WTC11 (cell line): ENCODE measurements around the gene SMOC1. TPM values are rescaled to one million over a fixed set of nuclear protein-coding genes. Genes with fewer than 3 reads are reported as not detected.

Source experiments
- ATAC-seq: fragments of 200-7000 bp; cut with Tn5 transposase; 2 replicates; pipeline ENCODE4 v1.10.0; 2021; ENCODE audit warnings: mild to moderate bottlenecking, moderate library complexity
- CTCF ChIA-PET: fragments of 300-600 bp; sonication (Branson Sonifier 250); formaldehyde crosslinking; loops from one replicate; lab custom pipeline; 2021; ENCODE audit warnings: antibody characterized with exemption; lab: Charles Lee
- POLR2A ChIA-PET: fragments of 350-600 bp; sonication (Branson Sonifier 250); formaldehyde crosslinking; loops from one replicate; lab custom pipeline; 2021; ENCODE audit warnings: antibody characterized with exemption; lab: Charles Lee
- DNase-seq: peaks from one replicate; pipeline ENCODE4 v3.0.0; 2021; ENCODE audit warnings: low spot score
- H3K27ac Mint-ChIP-seq: 2 replicates; pipeline ENCODE4 v1.8.0; 2021; ENCODE audit warnings: mixed read lengths
- H3K27me3 Mint-ChIP-seq: 2 replicates; pipeline ENCODE4 v1.8.0; 2021; ENCODE audit warnings: low read depth, mild to moderate bottlenecking, moderate library complexity, mixed read lengths
- H3K36me3 Mint-ChIP-seq: 2 replicates; pipeline ENCODE4 v1.8.0; 2021; ENCODE audit warnings: mixed read lengths
- H3K4me1 Mint-ChIP-seq: 2 replicates; pipeline ENCODE4 v1.8.0; 2022; ENCODE audit warnings: mixed read lengths
- H3K4me3 Mint-ChIP-seq: 2 replicates; pipeline ENCODE4 v1.8.0; 2021; ENCODE audit warnings: mild to moderate bottlenecking, moderate library complexity, mixed read lengths
- H3K9me3 Mint-ChIP-seq: 2 replicates; pipeline ENCODE4 v1.8.0; 2021; ENCODE audit warnings: mixed read lengths
- CTCF ChIP-seq: fragments of 200-600 bp; IDR thresholded peaks from 2 replicates; pipeline ENCODE4 v1.8.0; 2022; ENCODE audit warnings: antibody characterized with exemption
- E2F4 ChIP-seq: sonication (generic); formaldehyde crosslinking; IDR thresholded peaks from 2 replicates; pipeline ENCODE4 v1.8.1; 2022; ENCODE audit warnings: low read depth, mild to moderate bottlenecking, moderate library complexity, missing genetic modification reagents, borderline replicate concordance
- E2F5 ChIP-seq: sonication (generic); formaldehyde crosslinking; IDR thresholded peaks from 2 replicates; pipeline ENCODE4 v1.8.1; 2022; ENCODE audit warnings: mild to moderate bottlenecking, moderate library complexity, missing genetic modification reagents
- ESRRA ChIP-seq: sonication (generic); formaldehyde crosslinking; IDR thresholded peaks from 2 replicates; pipeline ENCODE4 v1.8.1; 2022; ENCODE audit warnings: mild to moderate bottlenecking, missing genetic modification reagents, borderline replicate concordance
- FOXK1 ChIP-seq: sonication (generic); formaldehyde crosslinking; IDR thresholded peaks from 2 replicates; pipeline ENCODE4 v1.8.0; 2022; ENCODE audit warnings: mild to moderate bottlenecking, moderate library complexity, missing genetic modification reagents
- GRHL2 ChIP-seq: fragments of 250-450 bp; sonication (Bioruptor Pico); IDR thresholded peaks from 2 replicates; pipeline ENCODE4 v1.8.0; 2022; ENCODE audit warnings: mild to moderate bottlenecking, moderate library complexity; ENCODE audit not compliant: insufficient replicate concordance, severe bottlenecking
- PRDM15 ChIP-seq: sonication (generic); formaldehyde crosslinking; IDR thresholded peaks from 2 replicates; pipeline ENCODE4 v1.8.0; 2022; ENCODE audit warnings: missing genetic modification reagents
- PRRX2 ChIP-seq: fragments of 250-450 bp; sonication (Bioruptor Pico); IDR thresholded peaks from 2 replicates; pipeline ENCODE4 v1.8.0; 2021; ENCODE audit warnings: mild to moderate bottlenecking
- TEAD1 ChIP-seq: sonication (generic); formaldehyde crosslinking; IDR thresholded peaks from 2 replicates; pipeline ENCODE4 v1.8.0; 2022; ENCODE audit warnings: mild to moderate bottlenecking, missing genetic modification reagents
- ZNF121 ChIP-seq: sonication (generic); formaldehyde crosslinking; IDR thresholded peaks from 2 replicates; pipeline ENCODE4 v1.8.0; 2023; ENCODE audit warnings: missing genetic modification reagents
- ZNF138 ChIP-seq: sonication (generic); formaldehyde crosslinking; conservative IDR thresholded peaks from 2 replicates; pipeline ENCODE4 v1.8.1; 2022; ENCODE audit warnings: mild to moderate bottlenecking, moderate library complexity, missing genetic modification reagents
- ZNF219 ChIP-seq: sonication (generic); formaldehyde crosslinking; IDR thresholded peaks from 2 replicates; pipeline ENCODE4 v1.8.0; 2023; ENCODE audit warnings: missing genetic modification reagents, mild to moderate bottlenecking, borderline replicate concordance
- ZNF232 ChIP-seq: sonication (generic); formaldehyde crosslinking; IDR thresholded peaks from 2 replicates; pipeline ENCODE4 v1.8.0; 2022; ENCODE audit warnings: mild to moderate bottlenecking, missing genetic modification reagents
- total RNA-seq: library from RNA; stranded (reverse); gene quantifications from 3 replicates; pipeline ENCODE4 v1.2.3, GENCODE V29; 2021
- TF ChIP-seq, protein P1 (sequence below): sonication (generic); formaldehyde crosslinking; IDR thresholded peaks from 2 replicates; pipeline ENCODE4 v1.8.1; 2023; ENCODE audit warnings: mild to moderate bottlenecking, missing genetic modification reagents
- TF ChIP-seq, protein P2 (sequence below): sonication (generic); formaldehyde crosslinking; IDR thresholded peaks from 2 replicates; pipeline ENCODE4 v1.8.0; 2022; ENCODE audit warnings: mild to moderate bottlenecking, missing genetic modification reagents

SMOC1 gene
- total RNA-seq, 1 experiment from 2014 or later = 1.1 TPM

- TF ChIP-seq CTCF = peak; percentile 61; the same call in 1 of the 2 replicates
- peak; percentile 53; the same call in 1 of the 2 replicates for TF ChIP-seq ZNF232 (CRISPR knock-in tag)
- TF ChIP-seq, all 79 proteins: peak for 11
Observed at GRCh38 chr14:70045844-70046535, 166.8 kb downstream of the SMOC1 start (continued).

GRCh38 chr14:70047598-70048312 is 168.5 kb downstream of the SMOC1 start:
- Mint-ChIP-seq H3K4me1 (no peaks in the 10 kb centered on the region), H3K4me3 (no peak overlapping the region), H3K36me3 (no peaks in the 10 kb centered on the region), H3K27ac (no peak overlapping the region), H3K27me3 (peaks cover 8% of the 10 kb centered on the region), H3K9me3 (no peaks in the 10 kb centered on the region)
- DNase-seq (no peak), ATAC-seq (no peak)
- TF ChIP-seq ESRRA (CRISPR knock-in tag) (no peak), TEAD1 (CRISPR knock-in tag) (no peak)
- ChIA-PET CTCF (interaction anchor here (0.6 to 5.1 kb wide), 5 partner anchors 20 to 164 kb away, joined by 3 to 49 read pairs (median 4); no protein-coding TSS in a partner anchor), POLR2A (no interaction called here)

- H3K4me3 Mint-ChIP-seq = no peak overlapping the region
- ATAC-seq (no peak), DNase-seq (no peak)
- H3K36me3 Mint-ChIP-seq = no peaks in the 10 kb centered on the region
- H3K27me3 Mint-ChIP-seq = peaks cover 8% of the 10 kb centered on the region
- H3K4me1 Mint-ChIP-seq = no peaks in the 10 kb centered on the region
- no peak overlapping the region for H3K27ac Mint-ChIP-seq
- POLR2A ChIA-PET = no interaction called here
- no peaks in the 10 kb centered on the region for H3K9me3 Mint-ChIP-seq
- CTCF ChIA-PET = interaction anchor here (1.1 to 5.1 kb wide), 2 partner anchors 25 to 39 kb away, joined by 3 to 49 read pairs; no protein-coding TSS in a partner anchor
- no peak for TF ChIP-seq ZNF121 (CRISPR knock-in tag)
- TF ChIP-seq GRHL2 (CRISPR knock-in tag) = no peak
- TF ChIP-seq E2F4 (CRISPR knock-in tag) = no peak
- TF ChIP-seq PRRX2 (CRISPR knock-in tag) = no peak
- TF ChIP-seq PRDM15 (CRISPR knock-in tag) = no peak
- no peak for TF ChIP-seq CTCF
- TF ChIP-seq, protein P1, sequence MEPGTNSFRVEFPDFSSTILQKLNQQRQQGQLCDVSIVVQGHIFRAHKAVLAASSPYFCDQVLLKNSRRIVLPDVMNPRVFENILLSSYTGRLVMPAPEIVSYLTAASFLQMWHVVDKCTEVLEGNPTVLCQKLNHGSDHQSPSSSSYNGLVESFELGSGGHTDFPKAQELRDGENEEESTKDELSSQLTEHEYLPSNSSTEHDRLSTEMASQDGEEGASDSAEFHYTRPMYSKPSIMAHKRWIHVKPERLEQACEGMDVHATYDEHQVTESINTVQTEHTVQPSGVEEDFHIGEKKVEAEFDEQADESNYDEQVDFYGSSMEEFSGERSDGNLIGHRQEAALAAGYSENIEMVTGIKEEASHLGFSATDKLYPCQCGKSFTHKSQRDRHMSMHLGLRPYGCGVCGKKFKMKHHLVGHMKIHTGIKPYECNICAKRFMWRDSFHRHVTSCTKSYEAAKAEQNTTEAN (CRISPR knock-in tag) = no peak
- TF ChIP-seq, protein P2, sequence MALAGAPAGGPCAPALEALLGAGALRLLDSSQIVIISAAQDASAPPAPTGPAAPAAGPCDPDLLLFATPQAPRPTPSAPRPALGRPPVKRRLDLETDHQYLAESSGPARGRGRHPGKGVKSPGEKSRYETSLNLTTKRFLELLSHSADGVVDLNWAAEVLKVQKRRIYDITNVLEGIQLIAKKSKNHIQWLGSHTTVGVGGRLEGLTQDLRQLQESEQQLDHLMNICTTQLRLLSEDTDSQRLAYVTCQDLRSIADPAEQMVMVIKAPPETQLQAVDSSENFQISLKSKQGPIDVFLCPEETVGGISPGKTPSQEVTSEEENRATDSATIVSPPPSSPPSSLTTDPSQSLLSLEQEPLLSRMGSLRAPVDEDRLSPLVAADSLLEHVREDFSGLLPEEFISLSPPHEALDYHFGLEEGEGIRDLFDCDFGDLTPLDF (CRISPR knock-in tag) = no peak
- no peak for TF ChIP-seq E2F5 (CRISPR knock-in tag)
- no peak for TF ChIP-seq ZNF138 (CRISPR knock-in tag)
- TF ChIP-seq ZNF219 = no peak
- TF ChIP-seq FOXK1 (CRISPR knock-in tag) = no peak
Observed at GRCh38 chr14:70048313-70048654, 169.1 kb downstream of the SMOC1 start.
